Fibroblast of lung (primary cell): ENCODE results near the gene VSTM5.

Experiments
- EZH2 ChIP-seq: IDR thresholded peaks from 2 replicates; pipeline ENCODE4 v1.5.1; 2012; ENCODE audit warnings: low read length, control low read depth, mild to moderate bottlenecking; ENCODE audit errors: missing control alignments
- TF ChIP-seq, protein P1 (sequence below), 2 donors: IDR thresholded peaks in 1 of 2; conservative IDR thresholded peaks in 1 of 2; 1 replicate in 1 of 2; 2 replicates in 1 of 2; pipeline ENCODE4 v1.5.1; 2011 to 2012; ENCODE audit warnings: low read length in 2 of 2, control low read depth in 1 of 2, inconsistent platforms in 1 of 2, low read depth in 1 of 2, mild to moderate bottlenecking in 1 of 2

DNA sequence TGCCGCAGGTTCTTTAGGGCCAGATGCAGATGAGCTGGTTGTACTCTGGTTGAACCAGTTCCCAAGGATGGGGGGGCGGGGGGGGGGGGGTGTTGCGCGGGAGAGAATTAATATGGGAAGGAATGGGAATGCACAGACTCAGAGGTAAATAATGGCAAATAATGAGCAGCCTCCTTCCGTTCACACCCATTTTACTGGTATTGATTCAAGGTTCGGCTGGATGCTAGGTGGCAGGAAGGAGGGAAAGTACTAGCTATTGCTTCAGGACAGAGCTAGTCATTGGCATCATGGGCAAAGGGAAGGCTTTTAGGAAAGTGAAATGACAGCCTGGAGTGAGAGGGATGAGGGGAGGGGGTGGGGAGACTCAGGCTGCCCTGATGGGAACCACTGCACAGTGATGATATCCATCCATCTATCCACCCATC, at the start of gene VSTM5:
- TF ChIP-seq, protein P1, sequence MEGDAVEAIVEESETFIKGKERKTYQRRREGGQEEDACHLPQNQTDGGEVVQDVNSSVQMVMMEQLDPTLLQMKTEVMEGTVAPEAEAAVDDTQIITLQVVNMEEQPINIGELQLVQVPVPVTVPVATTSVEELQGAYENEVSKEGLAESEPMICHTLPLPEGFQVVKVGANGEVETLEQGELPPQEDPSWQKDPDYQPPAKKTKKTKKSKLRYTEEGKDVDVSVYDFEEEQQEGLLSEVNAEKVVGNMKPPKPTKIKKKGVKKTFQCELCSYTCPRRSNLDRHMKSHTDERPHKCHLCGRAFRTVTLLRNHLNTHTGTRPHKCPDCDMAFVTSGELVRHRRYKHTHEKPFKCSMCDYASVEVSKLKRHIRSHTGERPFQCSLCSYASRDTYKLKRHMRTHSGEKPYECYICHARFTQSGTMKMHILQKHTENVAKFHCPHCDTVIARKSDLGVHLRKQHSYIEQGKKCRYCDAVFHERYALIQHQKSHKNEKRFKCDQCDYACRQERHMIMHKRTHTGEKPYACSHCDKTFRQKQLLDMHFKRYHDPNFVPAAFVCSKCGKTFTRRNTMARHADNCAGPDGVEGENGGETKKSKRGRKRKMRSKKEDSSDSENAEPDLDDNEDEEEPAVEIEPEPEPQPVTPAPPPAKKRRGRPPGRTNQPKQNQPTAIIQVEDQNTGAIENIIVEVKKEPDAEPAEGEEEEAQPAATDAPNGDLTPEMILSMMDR (conservative IDR thresholded peaks at IDR 0.05 in 1 of 2, IDR thresholded peaks at IDR 0.05 in 1 of 2; ENCODE audit: low read depth in 1 of 2, low read length in 2 of 2), result no peak
- TF ChIP-seq EZH2, result no peak
